GM21825 (cell line): ENCODE measurements around the gene SSR4.
"Not testable (repeated sequence)": the region's sequence is repeated elsewhere in the genome, so short reads cannot be mapped to it uniquely, and the experiment has no call there.

Source experiments
- ATAC-seq: cut with Tn5 transposase; IDR thresholded peaks from one replicate; pipeline ENCODE4 v1.9.1; 2021; ENCODE audit warnings: mild to moderate bottlenecking, moderate library complexity; ENCODE audit not compliant: unreplicated experiment

The SSR4 gene

DNA sequence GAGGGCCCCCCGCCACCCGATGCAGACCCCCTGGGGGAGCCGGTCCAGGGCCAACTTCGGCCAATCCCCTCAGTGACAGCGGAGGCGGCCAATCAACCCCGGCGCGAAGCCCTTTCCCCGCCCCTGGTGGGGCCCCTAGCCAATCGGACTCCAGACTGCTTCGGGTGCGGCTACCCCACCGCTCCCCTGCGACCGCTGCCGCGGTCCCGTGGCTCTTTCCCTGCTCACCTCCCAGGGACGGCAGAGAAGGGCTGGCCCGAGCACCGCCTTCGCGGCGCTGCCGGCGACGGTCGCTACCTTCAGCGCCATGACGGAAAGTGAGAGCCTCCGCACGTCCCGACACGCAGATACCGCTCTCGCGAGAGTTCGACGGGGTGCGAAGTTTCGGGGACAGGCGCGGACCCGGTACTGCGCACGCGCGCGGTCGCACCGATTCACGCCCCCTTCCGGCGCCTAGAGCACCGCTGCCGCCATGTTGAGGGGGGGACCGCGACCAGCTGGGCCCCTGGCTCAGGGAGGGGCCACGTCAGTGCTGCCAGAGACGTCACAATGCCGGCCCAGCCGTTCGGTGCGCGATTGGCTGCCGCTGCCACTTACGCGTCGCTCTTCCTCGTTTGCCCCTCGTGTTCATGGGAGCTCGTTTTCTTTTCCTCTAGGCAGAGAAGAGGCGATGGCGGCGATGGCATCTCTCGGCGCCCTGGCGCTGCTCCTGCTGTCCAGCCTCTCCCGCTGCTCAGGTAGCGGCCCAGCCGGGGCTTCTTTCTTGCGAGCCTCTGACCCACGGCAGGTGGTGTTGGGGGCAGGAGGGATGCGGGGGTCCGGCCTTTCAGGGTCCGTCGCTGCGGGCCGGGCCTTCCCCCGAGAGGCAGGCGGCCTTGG lies at the start of gene SSR4, which contains the start of gene IDH3G:
Gene SSR4 (plus strand): TSS at position 651 of the 879 bp plus-strand sequence. CDS start 20 bp downstream, at position 671.
Gene IDH3G (minus strand): TSS at position 358 of the 879 bp plus-strand sequence. CDS start 49 bp downstream, at position 309.
- ATAC-seq = peak; percentile 89

- not testable (repeated sequence) for ATAC-seq
Measured at GRCh38 chrX:153745067-153745433, 49.4 kb upstream of the SSR4 start.

DNA sequence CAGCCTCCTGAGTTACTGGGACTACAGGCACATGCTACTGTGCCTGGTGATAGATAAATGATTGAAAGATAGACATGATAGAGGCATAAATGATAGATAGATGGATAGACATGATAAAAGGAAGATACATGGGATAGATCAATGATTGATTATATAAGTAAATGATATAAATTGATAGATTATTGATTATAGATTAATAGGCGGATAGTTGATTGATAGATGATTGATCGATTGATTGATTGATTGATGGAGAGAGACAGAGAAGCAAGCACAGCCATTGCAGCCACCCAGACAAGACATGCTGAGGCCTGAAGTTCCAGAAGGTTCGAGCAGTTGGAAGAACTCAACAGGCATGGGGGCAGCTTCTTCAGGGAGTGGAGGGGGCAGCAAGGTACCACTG lies 48.1 kb upstream of the SSR4 start:
- no peak for ATAC-seq

DNA sequence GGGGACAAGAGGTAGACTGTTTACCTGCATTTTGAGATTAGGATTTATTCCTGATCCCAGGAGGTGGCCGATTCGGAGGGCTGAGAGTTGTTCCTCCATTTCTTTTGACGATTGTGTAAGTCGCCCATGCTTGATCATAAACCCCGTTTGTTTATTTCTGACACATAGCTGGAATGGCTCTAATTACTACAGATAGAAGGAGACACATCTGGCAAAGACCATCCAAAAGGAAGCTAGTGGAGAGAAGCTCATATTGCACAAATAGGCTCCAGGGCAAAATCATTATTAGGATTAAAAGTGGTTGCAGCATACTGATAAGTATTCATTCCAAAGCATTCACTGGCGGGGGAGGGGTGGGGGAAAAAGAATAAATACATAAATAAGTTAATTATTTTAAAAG lies 47.5 kb upstream of the SSR4 start:
- not testable (repeated sequence) for ATAC-seq

DNA sequence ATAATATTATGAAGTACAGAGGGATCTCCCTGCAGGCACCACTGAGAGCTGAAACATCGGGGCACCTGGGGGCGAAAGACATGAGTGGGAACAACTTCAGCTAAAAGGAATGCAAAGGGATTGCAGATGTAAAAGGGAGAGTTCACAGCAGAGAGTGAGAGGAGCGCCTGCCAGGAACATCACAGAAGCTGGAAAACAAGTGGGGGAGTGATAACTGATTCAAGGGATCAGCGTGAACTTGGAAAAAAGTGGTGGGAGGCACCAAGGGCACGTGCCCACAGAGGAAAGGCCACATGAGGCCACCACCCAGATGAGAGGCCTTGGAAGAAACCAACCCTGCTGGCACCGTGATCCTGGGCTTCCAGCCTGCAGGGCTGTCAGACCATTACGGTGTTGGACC lies 45.5 kb upstream of the SSR4 start:
- ATAC-seq = not testable (repeated sequence)

GRCh38 chrX:153750127-153750774 lies 44.2 kb upstream of the SSR4 start:
- ATAC-seq = no peak

DNA sequence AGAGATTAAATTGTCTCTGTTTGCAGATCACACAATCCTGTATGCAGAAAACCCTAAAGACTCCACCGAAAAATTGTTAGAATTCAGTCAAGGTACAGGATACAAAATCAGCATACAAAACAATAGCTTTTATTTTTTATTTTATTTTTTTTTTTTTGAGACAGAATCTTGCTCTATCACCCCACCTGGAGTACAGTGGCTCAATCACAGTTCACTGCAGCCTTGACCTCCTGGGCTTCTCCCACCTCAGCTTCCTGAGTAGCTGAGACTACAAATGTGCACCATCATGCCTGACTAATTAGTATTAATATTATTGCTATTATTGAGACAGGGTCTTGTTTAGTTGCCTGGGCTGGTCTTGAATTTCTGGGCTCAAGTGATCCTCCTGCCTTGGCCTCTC lies 39.3 kb upstream of the SSR4 start:
- ATAC-seq = no peak

DNA sequence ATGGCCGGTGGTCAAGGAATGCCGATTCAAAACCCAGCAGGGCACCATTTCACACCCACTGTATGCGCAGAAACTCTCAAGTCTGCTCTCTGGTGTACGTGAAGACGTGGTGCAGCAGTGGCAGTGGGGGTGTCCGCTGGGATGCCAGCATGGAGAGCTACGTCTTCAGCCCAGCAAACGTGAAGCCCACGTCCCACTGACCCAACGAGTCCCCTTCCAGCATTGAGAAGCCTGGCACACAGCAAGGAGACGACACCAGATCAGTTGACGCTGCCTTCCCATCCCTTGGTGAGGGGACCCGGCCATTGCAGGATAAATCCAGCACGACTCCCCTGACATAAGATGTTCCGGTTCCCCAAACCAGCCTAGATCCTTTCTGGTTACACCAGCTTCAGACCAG lies 32.6 kb upstream of the SSR4 start:
- ATAC-seq = no peak

DNA sequence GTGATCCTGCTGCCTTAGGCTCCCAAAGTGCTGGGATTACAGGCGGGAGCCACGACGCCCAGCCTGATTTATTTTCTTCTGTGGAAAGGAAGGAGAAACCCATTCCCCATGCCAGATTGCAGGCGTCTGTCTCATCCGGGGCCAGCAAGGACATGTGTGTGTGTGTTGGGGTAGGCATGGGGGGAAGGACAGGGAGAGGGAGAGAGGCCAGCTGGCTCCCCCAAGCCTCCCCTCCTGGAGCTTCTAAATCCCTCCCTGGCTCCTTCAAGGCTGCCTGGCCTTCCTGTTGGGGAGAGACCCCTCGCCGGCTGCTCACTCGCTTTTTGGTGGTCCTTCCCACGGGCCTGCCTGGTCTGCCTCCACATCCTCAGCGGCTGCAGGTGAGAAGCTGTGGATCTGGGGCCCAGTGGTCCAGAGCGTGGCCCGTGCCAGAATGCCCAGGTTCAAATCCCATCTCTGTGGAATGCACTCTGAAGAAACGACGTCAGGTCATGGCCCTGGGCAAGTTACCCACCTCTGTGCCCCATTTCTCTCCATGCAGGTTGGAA lies 31.8 kb upstream of the SSR4 start:
- ATAC-seq = no peak

DNA sequence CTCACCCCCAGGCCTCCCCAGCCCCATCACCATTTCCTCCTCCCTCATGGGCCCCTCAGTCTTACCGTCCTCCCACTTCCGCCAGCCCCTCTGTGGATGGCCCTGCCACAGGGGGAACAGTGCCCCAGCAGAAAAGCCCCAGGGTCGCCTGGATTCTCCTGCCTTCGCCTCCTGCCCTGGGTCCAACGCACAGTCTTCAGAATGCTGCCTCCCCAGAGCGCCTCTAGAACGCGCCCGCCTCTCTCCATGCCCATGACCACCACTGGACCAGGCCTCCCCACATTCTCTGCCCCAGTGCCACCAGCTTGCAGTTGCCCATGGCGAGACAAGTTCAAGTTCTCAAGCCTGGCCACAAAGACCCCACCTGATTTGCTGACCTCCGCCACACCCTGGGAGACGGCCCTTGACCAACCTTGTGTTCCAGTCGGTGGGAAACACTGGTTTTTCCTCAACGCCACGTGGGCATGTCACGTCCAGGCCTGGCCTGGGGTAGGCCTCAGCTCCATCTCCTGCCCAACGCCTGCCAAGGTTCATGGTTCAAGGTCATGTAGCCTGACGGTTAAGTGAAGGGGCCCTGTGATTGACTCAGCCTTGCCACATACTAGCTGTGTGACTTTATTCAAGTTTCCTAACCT lies 31.1 kb upstream of the SSR4 start:
- no peak for ATAC-seq

DNA sequence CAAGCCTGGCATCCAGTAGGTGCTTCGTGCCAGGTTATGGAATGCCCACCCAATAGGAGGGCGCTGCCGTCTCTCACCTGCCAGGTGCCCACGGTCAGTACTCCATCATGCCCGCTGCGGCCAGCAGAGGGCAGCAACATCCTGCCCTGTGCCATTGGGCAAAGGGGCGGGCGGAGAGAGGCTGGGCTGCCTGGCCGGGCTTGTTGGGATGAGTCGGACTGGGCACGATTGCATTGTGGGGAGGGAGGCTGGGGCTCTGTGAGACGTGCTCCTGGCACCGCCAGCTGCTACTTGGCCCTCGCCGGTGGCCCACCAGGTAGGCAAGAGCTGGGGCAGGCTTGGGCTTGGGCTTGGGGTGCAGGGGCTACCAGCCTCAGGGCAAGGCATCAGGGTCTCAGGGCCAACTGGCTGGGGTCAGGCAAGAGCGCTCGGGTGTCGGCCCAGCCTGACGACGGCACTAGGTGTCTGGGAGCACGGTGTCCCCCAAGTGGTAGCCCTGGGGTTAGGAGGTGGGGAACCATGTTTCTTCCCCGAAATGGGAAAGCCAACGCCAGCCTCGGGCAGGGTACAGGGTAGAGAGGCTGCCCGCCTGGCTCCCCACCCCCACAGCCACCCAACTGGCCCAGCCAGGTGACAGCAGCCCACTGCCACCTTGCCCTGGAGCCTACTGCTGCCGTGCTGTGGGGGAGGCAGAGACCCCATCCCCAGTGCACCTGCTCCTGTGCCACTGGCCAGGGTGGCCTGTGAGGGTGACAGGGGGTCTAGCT lies 30.3 kb upstream of the SSR4 start, which contains the start of gene PLXNB3:
Gene PLXNB3 (plus strand): TSS at position 261 of the 767 bp plus-strand sequence. CDS start 1,287 bp downstream, outside the sequence.
- ATAC-seq = peak; percentile 70

DNA sequence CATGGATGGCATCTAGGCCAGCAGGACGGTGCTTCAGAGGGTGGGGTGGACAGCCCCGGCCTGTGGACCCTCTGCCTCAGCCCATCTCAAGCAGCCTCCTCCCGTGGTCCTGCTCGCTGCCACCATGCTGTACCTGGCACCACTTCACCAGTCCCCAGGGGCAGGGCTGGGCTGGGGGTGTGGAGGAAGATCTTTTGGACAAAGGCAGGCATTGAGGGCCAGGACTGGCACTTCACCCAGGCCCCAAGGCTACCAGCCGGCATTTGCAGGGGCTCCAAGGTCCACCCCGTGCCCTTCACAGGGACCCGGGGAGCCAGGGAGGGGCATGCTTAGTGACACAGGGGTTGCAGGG lies 29.7 kb upstream of the SSR4 start:
- no peak for ATAC-seq

DNA sequence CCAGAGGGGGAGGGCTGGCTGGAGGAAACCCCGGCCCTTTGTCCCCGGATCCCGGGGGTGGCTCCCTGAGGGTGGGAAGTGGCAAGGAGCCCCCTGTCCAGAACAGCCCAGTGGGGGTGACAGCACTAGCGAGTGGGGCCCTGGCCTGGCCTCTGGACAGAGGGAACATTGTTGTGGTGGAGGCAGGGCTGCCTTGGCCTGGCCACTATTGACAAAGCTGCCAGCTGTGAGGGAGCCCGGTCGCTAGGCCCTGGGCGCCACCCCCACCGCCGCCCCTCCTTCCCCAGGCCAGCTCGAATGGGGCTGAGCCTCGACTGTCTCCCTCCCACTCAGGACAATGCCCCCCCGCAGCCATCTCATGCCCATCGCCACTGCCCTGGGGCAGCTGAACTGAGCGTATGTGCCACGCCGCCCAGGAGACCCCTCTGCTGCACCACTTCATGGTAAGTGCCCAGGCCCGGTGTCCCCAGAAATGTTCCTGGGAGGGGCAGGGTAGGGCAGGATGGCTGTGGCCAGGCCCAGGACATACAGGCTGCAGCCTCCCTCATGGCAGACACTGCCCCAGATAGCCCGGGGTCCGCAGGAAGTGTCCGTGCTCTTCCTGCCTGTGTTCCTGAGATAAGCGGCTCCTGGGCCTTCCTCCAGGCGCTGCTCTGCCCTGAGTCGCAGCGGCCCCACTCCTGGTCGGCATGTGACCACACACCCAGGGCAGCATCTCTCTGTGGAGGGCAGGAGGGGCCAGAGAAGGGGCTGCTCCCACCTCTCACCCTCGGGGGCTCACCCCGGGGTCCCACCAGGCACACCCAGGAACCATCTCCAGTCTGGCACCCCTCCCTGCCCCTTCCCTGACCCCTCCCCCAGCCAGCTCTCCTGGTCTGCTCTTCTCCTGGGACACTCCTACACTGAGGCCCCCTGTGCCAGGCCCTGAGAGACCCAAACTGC lies 29.1 kb upstream of the SSR4 start:
- no peak for ATAC-seq

- no peak for ATAC-seq
Measured at GRCh38 chrX:153766098-153766817, 28.2 kb upstream of the SSR4 start.

DNA sequence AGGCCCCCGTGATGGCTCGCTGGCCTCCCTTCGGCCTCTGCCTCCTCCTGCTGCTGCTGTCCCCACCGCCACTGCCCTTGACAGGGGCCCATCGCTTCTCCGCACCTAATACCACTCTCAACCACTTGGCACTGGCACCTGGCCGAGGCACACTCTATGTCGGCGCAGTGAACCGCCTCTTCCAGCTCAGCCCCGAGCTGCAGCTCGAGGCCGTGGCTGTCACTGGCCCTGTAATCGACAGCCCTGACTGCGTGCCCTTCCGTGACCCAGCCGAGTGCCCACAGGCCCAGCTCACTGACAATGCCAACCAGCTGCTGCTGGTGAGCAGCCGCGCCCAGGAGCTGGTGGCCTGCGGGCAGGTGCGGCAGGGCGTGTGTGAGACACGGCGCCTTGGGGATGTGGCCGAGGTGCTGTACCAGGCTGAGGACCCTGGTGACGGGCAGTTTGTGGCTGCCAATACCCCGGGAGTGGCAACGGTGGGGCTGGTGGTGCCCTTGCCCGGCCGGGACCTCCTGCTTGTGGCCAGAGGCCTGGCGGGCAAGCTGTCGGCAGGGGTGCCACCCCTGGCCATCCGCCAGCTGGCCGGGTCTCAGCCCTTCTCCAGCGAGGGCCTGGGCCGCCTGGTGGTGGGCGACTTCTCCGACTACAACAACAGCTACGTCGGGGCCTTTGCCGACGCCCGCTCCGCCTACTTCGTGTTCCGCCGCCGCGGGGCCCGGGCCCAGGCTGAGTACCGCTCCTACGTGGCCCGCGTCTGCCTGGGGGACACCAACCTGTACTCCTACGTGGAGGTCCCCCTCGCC lies 27.4 kb upstream of the SSR4 start:
- no peak for ATAC-seq

DNA sequence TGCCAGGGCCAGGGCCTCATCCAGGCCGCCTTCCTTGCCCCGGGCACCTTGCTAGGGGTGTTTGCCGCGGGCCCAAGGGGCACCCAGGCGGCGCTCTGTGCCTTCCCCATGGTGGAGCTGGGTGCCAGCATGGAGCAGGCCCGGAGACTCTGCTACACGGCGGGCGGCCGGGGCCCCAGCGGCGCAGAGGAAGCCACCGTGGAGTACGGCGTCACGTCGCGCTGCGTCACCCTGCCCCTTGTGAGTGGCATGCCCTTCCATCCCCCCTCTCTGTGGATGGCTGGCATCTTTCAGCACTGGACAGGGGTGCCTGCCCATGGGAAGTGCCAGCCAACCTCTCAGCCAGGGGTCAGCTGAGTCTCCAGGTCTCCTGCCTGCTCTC lies 26.8 kb upstream of the SSR4 start:
- ATAC-seq = no peak

- no peak for ATAC-seq
Measured at GRCh38 chrX:153768311-153769157, 25.9 kb upstream of the SSR4 start.
